Peyer's patch (tissue), 4 donors: ENCODE measurements around the gene RAB3B.

Experiments
- POLR2A ChIP-seq, 2 donors: fragments of 450-650 bp; IDR thresholded peaks; one replicate each; pipeline ENCODE4 v1.5.1; 2017; ENCODE audit warnings: antibody characterized with exemption in 2 of 2, mild to moderate bottlenecking in 2 of 2, moderate library complexity in 2 of 2
- TF ChIP-seq, protein P1 (sequence below), 6 experiments: fragments of 450-650 bp in 4 of 6; fragments of 200-600 bp in 2 of 6; sonication (generic) in 1 of 6; IDR thresholded peaks; one replicate each; pipeline ENCODE4 v1.5.1; 2017 to 2019; ENCODE audit warnings: antibody characterized with exemption in 6 of 6, mild to moderate bottlenecking in 3 of 6, moderate library complexity in 1 of 6

DNA sequence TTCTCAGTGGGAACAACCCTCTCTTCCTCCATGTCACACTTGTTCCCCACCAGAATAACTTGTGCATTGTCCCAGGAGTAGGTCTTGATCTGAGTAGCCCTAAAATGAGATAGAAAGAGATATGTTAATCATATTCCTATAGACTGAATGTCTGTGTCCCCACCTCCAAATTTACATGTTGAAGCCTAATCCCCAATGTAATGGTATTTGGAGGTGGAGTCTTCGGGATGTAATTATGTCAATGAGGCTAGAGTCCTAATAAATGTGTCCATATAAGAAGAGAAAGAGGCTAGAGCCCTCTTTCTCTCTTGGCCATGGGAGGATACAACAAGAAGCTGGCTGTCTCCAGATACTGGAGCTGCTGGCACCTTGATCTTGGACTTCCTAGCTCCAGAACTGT lies 57.2 kb downstream of the RAB3B start:
- TF ChIP-seq, protein P1, sequence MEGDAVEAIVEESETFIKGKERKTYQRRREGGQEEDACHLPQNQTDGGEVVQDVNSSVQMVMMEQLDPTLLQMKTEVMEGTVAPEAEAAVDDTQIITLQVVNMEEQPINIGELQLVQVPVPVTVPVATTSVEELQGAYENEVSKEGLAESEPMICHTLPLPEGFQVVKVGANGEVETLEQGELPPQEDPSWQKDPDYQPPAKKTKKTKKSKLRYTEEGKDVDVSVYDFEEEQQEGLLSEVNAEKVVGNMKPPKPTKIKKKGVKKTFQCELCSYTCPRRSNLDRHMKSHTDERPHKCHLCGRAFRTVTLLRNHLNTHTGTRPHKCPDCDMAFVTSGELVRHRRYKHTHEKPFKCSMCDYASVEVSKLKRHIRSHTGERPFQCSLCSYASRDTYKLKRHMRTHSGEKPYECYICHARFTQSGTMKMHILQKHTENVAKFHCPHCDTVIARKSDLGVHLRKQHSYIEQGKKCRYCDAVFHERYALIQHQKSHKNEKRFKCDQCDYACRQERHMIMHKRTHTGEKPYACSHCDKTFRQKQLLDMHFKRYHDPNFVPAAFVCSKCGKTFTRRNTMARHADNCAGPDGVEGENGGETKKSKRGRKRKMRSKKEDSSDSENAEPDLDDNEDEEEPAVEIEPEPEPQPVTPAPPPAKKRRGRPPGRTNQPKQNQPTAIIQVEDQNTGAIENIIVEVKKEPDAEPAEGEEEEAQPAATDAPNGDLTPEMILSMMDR (IDR thresholded peaks at IDR 0.05) = no peak
- TF ChIP-seq POLR2A (IDR thresholded peaks at IDR 0.05) = no peak
